K562 (cell line): ENCODE data around the gene F2. TPM values are rescaled to one million over a fixed set of nuclear protein-coding genes. Genes with fewer than 3 reads are reported as not detected.

Source experiments
- ATAC-seq: fragments of 200-7000 bp; cut with Tn5 transposase; 3 replicates; pipeline ENCODE4 v1.9.1; 2020; ENCODE audit warnings: moderate library complexity
- BruUV-seq: library from RNA; stranded (reverse); fragments of 400-500 nt; replicated peaks from 2 replicates; lab custom pipeline; 2021; lab: Mats Ljungman, UMichigan
- CTCF ChIA-PET: fragments of 300-600 bp; formaldehyde crosslinking; extraction: SDS; loops from one replicate; lab custom pipeline; 2021; ENCODE audit warnings: low intra/inter-chr PET ratio; lab: Yijun Ruan, JAX
- POLR2A ChIA-PET: fragments of 300-600, 350-650 bp; sonication (Branson Sonifier 250); formaldehyde crosslinking; extraction: SDS; loops from one replicate; lab custom pipeline; 2021; ENCODE audit warnings: antibody characterized with exemption, inconsistent platforms; lab: Yijun Ruan, JAX
- DNase-seq, 4 experiments: peaks; one replicate each; pipeline versions ENCODE4 v3.0.0 to v3.0.0-alpha.2; 2011 to 2018; ENCODE audit warnings: low spot score in 3 of 4, mixed read lengths in 3 of 4; ENCODE audit errors: extremely low read depth in 1 of 4
- FAIRE-seq: peaks from 2 replicates; lab custom pipeline; 2011; peaks lifted over from hg19 to GRCh38; lab: Jason Lieb, UNC
- H2AFZ ChIP-seq: 2 replicates; pipeline ENCODE4 v1.6.0; 2011; ENCODE audit warnings: low read depth, low read length, control low read depth, inconsistent platforms
- H3K27ac ChIP-seq: fragments of 200-600 bp; 3 replicates; pipeline ENCODE4 v1.8.0; 2011; ENCODE audit warnings: low read depth, mild to moderate bottlenecking, control low read depth, inconsistent platforms, low read length, moderate library complexity, mixed read lengths; ENCODE audit errors: extremely low read depth
- H3K27me3 ChIP-seq, 2 experiments: fragments of 300-600 bp in 1 of 2; 2 replicates in 1 of 2; 3 replicates in 1 of 2; pipeline versions ENCODE4 v1.6.0 to v1.8.0; 2011; ENCODE audit warnings: inconsistent platforms in 2 of 2, low read length in 2 of 2, mild to moderate bottlenecking in 1 of 2, mixed read lengths in 1 of 2, moderate library complexity in 1 of 2; ENCODE audit not compliant: control insufficient read depth in 2 of 2, insufficient read depth in 2 of 2
- H3K36me3 ChIP-seq: fragments of 300-600 bp; 3 replicates; pipeline ENCODE4 v1.8.0; 2011; ENCODE audit warnings: mild to moderate bottlenecking, low read length, inconsistent platforms; ENCODE audit not compliant: control insufficient read depth, insufficient read depth
- H3K4me1 ChIP-seq, 2 experiments: fragments of 200-600 bp in 1 of 2; replicated peaks in 1 of 2; 2 replicates in 1 of 2; 3 replicates in 1 of 2; pipeline versions ENCODE4 v1.5.1 to v1.8.0; 2011; ENCODE audit warnings: inconsistent platforms in 2 of 2, low read length in 2 of 2, mild to moderate bottlenecking in 1 of 2, mixed read lengths in 1 of 2, moderate library complexity in 1 of 2; ENCODE audit not compliant: control insufficient read depth in 2 of 2, insufficient read depth in 2 of 2
- H3K4me2 ChIP-seq: 2 replicates; pipeline ENCODE4 v1.6.1; 2011; ENCODE audit warnings: low read length, control low read depth, inconsistent platforms, mixed read lengths; ENCODE audit not compliant: insufficient read depth
- H3K4me3 ChIP-seq: fragments of 200-600 bp; sonication (generic), shearing (Covaris generic); 2 replicates; pipeline ENCODE4 v1.5.1; 2016; ENCODE audit warnings: control low read depth, inconsistent platforms
- H3K79me2 ChIP-seq: fragments of 200-600 bp; 3 replicates; pipeline ENCODE4 v1.8.0; 2011; ENCODE audit warnings: low read length, inconsistent platforms; ENCODE audit not compliant: control insufficient read depth, insufficient read depth
- H3K9ac ChIP-seq, 2 experiments: 2 replicates each; pipeline versions ENCODE4 v1.6.0 to v1.6.1; 2011; ENCODE audit warnings: low read depth in 2 of 2, low read length in 2 of 2, control low read depth in 1 of 2, inconsistent platforms in 1 of 2, mild to moderate bottlenecking in 1 of 2, mixed read lengths in 1 of 2; ENCODE audit not compliant: insufficient read depth in 1 of 2
- H3K9me1 ChIP-seq: one replicate; pipeline ENCODE4 v1.6.0; 2011; ENCODE audit warnings: inconsistent platforms, mild to moderate bottlenecking, low read length, moderate library complexity; ENCODE audit not compliant: control insufficient read depth, insufficient read depth
- H3K9me3 ChIP-seq: replicated peaks from 2 replicates; pipeline ENCODE4 v1.5.1; 2011; ENCODE audit warnings: low read depth, low read length, inconsistent platforms; ENCODE audit not compliant: control insufficient read depth, insufficient read depth
- H4K20me1 ChIP-seq: replicated peaks from 2 replicates; pipeline ENCODE4 v1.6.1; 2011; ENCODE audit warnings: low read length, inconsistent platforms, mixed read lengths; ENCODE audit not compliant: control insufficient read depth, insufficient read depth
- HDAC6 ChIP-seq: IDR thresholded peaks from 2 replicates; pipeline ENCODE4 v1.6.1; 2012; ENCODE audit warnings: low read depth, mild to moderate bottlenecking, control low read depth, inconsistent platforms, low read length, moderate library complexity
- ILK ChIP-seq: fragments of 450-650 bp; IDR thresholded peaks from 2 replicates; pipeline ENCODE4 v1.6.1; 2016; ENCODE audit warnings: missing genetic modification characterization, low read depth, mild to moderate bottlenecking, missing compliant biosample characterization, moderate library complexity, borderline replicate concordance
- LARP7 ChIP-seq: fragments of 450-650 bp; IDR thresholded peaks from 2 replicates; pipeline ENCODE4 v1.6.1; 2016
- NELFE ChIP-seq: IDR thresholded peaks from 2 replicates; pipeline ENCODE4 v1.6.1; 2011; ENCODE audit warnings: mild to moderate bottlenecking; ENCODE audit not compliant: insufficient read depth, insufficient read length
- PURB ChIP-seq: sonication (generic); formaldehyde crosslinking; IDR thresholded peaks from 2 replicates; pipeline ENCODE4 v1.9.0; 2021; ENCODE audit warnings: low read depth, mild to moderate bottlenecking, missing genetic modification reagents
- ZNF184 ChIP-seq: sonication (generic); formaldehyde crosslinking; IDR thresholded peaks from 2 replicates; pipeline ENCODE4 v1.5.0; 2020; ENCODE audit warnings: missing genetic modification reagents
- ZNF785 ChIP-seq: fragments of 250-450 bp; sonication (Bioruptor Pico); IDR thresholded peaks from 2 replicates; pipeline ENCODE4 v1.4.0; 2020; ENCODE audit warnings: mild to moderate bottlenecking
- WGBS: fragments of 100-300 bp; shearing (Covaris generic); methylation state at CpG from one replicate; pipeline ENCODE4 v1.1.6; 2016; ENCODE audit warnings: low coverage, mixed read lengths; ENCODE audit not compliant: insufficient coverage; ENCODE audit errors: missing lambda C conversion rate; 5-methylcytosine and 5-hydroxymethylcytosine counted together
- in situ Hi-C: fragments of 300-500 bp; cut with MboI; formaldehyde crosslinking; loops from 4 replicates; pipeline ENCODE4 v1.15.0; 2018; ENCODE audit warnings: inconsistent platforms, mixed read lengths
- intact Hi-C: fragments of 100-400 bp; cut with micrococcal nuclease; formaldehyde crosslinking; loops from 2 replicates; pipeline ENCODE4 v1.14.2; 2022
- polyA plus RNA-seq, 8 experiments: library from polyadenylated mRNA; depleted of rRNA in 4 of 8; stranded (reverse) in 5 of 8; unstranded in 3 of 8; fragments of >200 nt; fragmentation: Nextera tagmentation in 2 of 8; fragmentation: Illumina TruSeq in 1 of 8; extraction: Ambion mirVana in 2 of 8; extraction: Trizol in 1 of 8; gene quantifications; 2 replicates each; pipeline versions ENCODE4 v1.2.1 to v1.2.3, GENCODE V29; 2011 to 2014; ENCODE audit warnings: inconsistent platforms in 1 of 8, missing spikeins in 1 of 8
- total RNA-seq, 7 experiments: library from RNA; depleted of rRNA in 6 of 7; stranded (reverse); fragments of >200 nt in 6 of 7; fragmentation: Illumina TruSeq in 2 of 7; extraction: Trizol in 2 of 7; gene quantifications; 2 replicates each; pipeline versions ENCODE4 v1.2.1 to v1.2.3, GENCODE V29; 2011 to 2021; ENCODE audit warnings: low replicate concordance in 1 of 7
- TF ChIP-seq, protein P1 (sequence below), 3 experiments: IDR thresholded peaks in 2 of 3; conservative IDR thresholded peaks in 1 of 3; 2 replicates each; pipeline ENCODE4 v1.5.1; 2011 to 2012; ENCODE audit warnings: low read length in 3 of 3, mild to moderate bottlenecking in 3 of 3, control low read depth in 2 of 3, improper control_type of control experiment in 1 of 3, inconsistent platforms in 1 of 3, low read depth in 1 of 3, mixed read lengths in 1 of 3, moderate library complexity in 1 of 3; ENCODE audit not compliant: insufficient read depth in 2 of 3
- TF ChIP-seq, protein P2 (sequence below): sonication (generic); formaldehyde crosslinking; IDR thresholded peaks from 2 replicates; pipeline ENCODE4 v1.8.1; 2023; ENCODE audit warnings: missing genetic modification reagents, mild to moderate bottlenecking, borderline replicate concordance
- TF ChIP-seq, protein P3 (sequence below): fragments of 200-800 bp; sonication (Bioruptor generic); IDR thresholded peaks from 2 replicates; pipeline ENCODE4 v1.6.1; 2016; ENCODE audit warnings: missing genetic modification characterization, missing compliant biosample characterization

The F2 gene
- total and polyA plus RNA-seq, 9 of the 15 experiments (the other 6 are each of a cell fraction or from before 2014, with no cell fraction given), result 0.16 TPM; not detected in 8

DNA sequence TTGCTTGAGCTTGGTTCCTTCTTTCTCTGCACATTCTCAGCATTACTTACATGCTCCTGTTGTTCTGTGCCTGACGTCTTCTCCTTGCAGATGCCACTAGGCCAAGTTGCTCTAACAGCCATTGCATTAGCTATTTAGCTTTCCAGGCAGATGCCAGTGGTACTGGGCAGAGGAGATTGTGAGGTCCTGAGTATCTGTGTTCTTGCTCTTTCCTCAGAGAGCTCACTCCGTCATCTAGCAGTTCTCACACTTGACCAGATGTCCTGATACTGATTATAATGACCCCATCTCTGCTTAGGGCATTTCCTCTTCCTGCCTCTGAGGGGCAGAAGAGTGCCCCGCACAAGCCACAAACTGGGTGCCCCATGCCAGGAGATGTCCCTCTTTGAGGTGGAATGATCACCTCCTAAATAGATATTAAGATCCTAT lies 49.3 kb upstream of the F2 start:
- in situ Hi-C loops, result no loop called here
- TF ChIP-seq, protein P1, sequence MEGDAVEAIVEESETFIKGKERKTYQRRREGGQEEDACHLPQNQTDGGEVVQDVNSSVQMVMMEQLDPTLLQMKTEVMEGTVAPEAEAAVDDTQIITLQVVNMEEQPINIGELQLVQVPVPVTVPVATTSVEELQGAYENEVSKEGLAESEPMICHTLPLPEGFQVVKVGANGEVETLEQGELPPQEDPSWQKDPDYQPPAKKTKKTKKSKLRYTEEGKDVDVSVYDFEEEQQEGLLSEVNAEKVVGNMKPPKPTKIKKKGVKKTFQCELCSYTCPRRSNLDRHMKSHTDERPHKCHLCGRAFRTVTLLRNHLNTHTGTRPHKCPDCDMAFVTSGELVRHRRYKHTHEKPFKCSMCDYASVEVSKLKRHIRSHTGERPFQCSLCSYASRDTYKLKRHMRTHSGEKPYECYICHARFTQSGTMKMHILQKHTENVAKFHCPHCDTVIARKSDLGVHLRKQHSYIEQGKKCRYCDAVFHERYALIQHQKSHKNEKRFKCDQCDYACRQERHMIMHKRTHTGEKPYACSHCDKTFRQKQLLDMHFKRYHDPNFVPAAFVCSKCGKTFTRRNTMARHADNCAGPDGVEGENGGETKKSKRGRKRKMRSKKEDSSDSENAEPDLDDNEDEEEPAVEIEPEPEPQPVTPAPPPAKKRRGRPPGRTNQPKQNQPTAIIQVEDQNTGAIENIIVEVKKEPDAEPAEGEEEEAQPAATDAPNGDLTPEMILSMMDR (IDR thresholded peaks at IDR 0.05 in 2 of 3, conservative IDR thresholded peaks at IDR 0.05 in 1 of 3; ENCODE audit: insufficient read depth in 2 of 3, low read depth in 1 of 3, low read length in 3 of 3), result peak; percentile 42 to 61 (median 51)
- TF ChIP-seq ZNF785 (CRISPR knock-in tag), result no peak
- TF ChIP-seq, protein P2, sequence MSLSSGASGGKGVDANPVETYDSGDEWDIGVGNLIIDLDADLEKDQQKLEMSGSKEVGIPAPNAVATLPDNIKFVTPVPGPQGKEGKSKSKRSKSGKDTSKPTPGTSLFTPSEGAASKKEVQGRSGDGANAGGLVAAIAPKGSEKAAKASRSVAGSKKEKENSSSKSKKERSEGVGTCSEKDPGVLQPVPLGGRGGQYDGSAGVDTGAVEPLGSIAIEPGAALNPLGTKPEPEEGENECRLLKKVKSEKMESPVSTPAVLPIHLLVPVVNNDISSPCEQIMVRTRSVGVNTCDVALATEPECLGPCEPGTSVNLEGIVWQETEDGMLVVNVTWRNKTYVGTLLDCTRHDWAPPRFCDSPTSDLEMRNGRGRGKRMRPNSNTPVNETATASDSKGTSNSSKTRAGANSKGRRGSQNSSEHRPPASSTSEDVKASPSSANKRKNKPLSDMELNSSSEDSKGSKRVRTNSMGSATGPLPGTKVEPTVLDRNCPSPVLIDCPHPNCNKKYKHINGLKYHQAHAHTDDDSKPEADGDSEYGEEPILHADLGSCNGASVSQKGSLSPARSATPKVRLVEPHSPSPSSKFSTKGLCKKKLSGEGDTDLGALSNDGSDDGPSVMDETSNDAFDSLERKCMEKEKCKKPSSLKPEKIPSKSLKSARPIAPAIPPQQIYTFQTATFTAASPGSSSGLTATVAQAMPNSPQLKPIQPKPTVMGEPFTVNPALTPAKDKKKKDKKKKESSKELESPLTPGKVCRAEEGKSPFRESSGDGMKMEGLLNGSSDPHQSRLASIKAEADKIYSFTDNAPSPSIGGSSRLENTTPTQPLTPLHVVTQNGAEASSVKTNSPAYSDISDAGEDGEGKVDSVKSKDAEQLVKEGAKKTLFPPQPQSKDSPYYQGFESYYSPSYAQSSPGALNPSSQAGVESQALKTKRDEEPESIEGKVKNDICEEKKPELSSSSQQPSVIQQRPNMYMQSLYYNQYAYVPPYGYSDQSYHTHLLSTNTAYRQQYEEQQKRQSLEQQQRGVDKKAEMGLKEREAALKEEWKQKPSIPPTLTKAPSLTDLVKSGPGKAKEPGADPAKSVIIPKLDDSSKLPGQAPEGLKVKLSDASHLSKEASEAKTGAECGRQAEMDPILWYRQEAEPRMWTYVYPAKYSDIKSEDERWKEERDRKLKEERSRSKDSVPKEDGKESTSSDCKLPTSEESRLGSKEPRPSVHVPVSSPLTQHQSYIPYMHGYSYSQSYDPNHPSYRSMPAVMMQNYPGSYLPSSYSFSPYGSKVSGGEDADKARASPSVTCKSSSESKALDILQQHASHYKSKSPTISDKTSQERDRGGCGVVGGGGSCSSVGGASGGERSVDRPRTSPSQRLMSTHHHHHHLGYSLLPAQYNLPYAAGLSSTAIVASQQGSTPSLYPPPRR (CRISPR knock-in tag), result no peak
- no peak for TF ChIP-seq NELFE
- no peak for TF ChIP-seq LARP7
- no peak for TF ChIP-seq ILK (tag)
- TF ChIP-seq ZNF184, result no peak
- no peak for TF ChIP-seq PURB
- TF ChIP-seq HDAC6, result no peak
- TF ChIP-seq, protein P3, sequence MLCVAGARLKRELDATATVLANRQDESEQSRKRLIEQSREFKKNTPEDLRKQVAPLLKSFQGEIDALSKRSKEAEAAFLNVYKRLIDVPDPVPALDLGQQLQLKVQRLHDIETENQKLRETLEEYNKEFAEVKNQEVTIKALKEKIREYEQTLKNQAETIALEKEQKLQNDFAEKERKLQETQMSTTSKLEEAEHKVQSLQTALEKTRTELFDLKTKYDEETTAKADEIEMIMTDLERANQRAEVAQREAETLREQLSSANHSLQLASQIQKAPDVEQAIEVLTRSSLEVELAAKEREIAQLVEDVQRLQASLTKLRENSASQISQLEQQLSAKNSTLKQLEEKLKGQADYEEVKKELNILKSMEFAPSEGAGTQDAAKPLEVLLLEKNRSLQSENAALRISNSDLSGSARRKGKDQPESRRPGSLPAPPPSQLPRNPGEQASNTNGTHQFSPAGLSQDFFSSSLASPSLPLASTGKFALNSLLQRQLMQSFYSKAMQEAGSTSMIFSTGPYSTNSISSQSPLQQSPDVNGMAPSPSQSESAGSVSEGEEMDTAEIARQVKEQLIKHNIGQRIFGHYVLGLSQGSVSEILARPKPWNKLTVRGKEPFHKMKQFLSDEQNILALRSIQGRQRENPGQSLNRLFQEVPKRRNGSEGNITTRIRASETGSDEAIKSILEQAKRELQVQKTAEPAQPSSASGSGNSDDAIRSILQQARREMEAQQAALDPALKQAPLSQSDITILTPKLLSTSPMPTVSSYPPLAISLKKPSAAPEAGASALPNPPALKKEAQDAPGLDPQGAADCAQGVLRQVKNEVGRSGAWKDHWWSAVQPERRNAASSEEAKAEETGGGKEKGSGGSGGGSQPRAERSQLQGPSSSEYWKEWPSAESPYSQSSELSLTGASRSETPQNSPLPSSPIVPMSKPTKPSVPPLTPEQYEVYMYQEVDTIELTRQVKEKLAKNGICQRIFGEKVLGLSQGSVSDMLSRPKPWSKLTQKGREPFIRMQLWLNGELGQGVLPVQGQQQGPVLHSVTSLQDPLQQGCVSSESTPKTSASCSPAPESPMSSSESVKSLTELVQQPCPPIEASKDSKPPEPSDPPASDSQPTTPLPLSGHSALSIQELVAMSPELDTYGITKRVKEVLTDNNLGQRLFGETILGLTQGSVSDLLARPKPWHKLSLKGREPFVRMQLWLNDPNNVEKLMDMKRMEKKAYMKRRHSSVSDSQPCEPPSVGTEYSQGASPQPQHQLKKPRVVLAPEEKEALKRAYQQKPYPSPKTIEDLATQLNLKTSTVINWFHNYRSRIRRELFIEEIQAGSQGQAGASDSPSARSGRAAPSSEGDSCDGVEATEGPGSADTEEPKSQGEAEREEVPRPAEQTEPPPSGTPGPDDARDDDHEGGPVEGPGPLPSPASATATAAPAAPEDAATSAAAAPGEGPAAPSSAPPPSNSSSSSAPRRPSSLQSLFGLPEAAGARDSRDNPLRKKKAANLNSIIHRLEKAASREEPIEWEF (CRISPR knock-in tag), result no peak

More for the DNA sequence above, 49.3 kb upstream of the F2 start:
- ATAC-seq (peak; percentile 75), FAIRE-seq (no peak), DNase-seq (peak in 2 of 4 experiments; percentile 30 to 49)
- WGBS, result 57% methylated on average over 3 of the region's 3 CpGs
- no peak overlapping the region for H2AFZ ChIP-seq
- H3K79me2 ChIP-seq, result no peaks in the 10 kb centered on the region
- H4K20me1 ChIP-seq, result no peaks in the 10 kb centered on the region
- no peak overlapping the region for H3K9ac ChIP-seq
- no peak overlapping the region for H3K4me2 ChIP-seq
- CTCF ChIA-PET, result no interaction called here
- H3K27me3 ChIP-seq, result no peaks in the 10 kb centered on the region
- no peaks in the 10 kb centered on the region for H3K9me3 ChIP-seq
- no peak overlapping the region for H3K4me3 ChIP-seq
- intact Hi-C loops, result no loop called here
- H3K27ac ChIP-seq, result no peak overlapping the region
- H3K4me1 ChIP-seq, result peaks cover under 1 to 5% of the 10 kb centered on the region in 2 experiments; a peak in 4 of 5 replicates
- H3K36me3 ChIP-seq, result peaks cover 80% of the 10 kb centered on the region
- peaks cover 7% of the 10 kb centered on the region for H3K9me1 ChIP-seq
- POLR2A ChIA-PET, result interaction anchor here (0.8 to 1.4 kb wide), 3 partner anchors 13 to 194 kb away, joined by 3 to 4 read pairs (median 3); no protein-coding TSS in a partner anchor
- no TSS peak for BruUV-seq
